Ishikawa (cell line): ENCODE measurements around the gene ST3GAL6.
A peak's percentile ranks its signal among the peaks of the same experiment; 100 is the strongest.

Experiments used
- CEBPB ChIP-seq: IDR thresholded peaks from 2 replicates; pipeline ENCODE4 v1.6.1; 2012
- CREB1 ChIP-seq: IDR thresholded peaks from 2 replicates; pipeline ENCODE4 v1.6.1; 2012; ENCODE audit warnings: low read depth
- EGR1 ChIP-seq: IDR thresholded peaks from 2 replicates; pipeline ENCODE4 v1.6.1; 2012
- EP300 ChIP-seq: IDR thresholded peaks from 2 replicates; pipeline ENCODE4 v1.6.1; 2012; ENCODE audit warnings: borderline replicate concordance
- FOXM1 ChIP-seq: IDR thresholded peaks from 2 replicates; pipeline ENCODE4 v1.6.1; 2012; ENCODE audit warnings: low read depth, borderline replicate concordance
- NFIC ChIP-seq: IDR thresholded peaks from 2 replicates; pipeline ENCODE4 v1.6.1; 2012
- RAD21 ChIP-seq: IDR thresholded peaks from 2 replicates; pipeline ENCODE4 v1.6.1; 2012; ENCODE audit warnings: low read depth
- TAF1 ChIP-seq: IDR thresholded peaks from 2 replicates; pipeline ENCODE4 v1.6.1; 2012; ENCODE audit warnings: low read depth, mild to moderate bottlenecking
- TCF12 ChIP-seq: IDR thresholded peaks from 2 replicates; pipeline ENCODE4 v1.6.1; 2012; ENCODE audit warnings: low read depth
- TEAD4 ChIP-seq: IDR thresholded peaks from 2 replicates; pipeline ENCODE4 v1.6.1; 2012
- YY1 ChIP-seq: IDR thresholded peaks from 2 replicates; pipeline ENCODE4 v1.6.1; 2012; ENCODE audit warnings: low read depth
- ZBTB7A ChIP-seq: IDR thresholded peaks from 2 replicates; pipeline ENCODE4 v1.6.1; 2012; ENCODE audit warnings: low read depth
- TF ChIP-seq, protein P1 (sequence below): IDR thresholded peaks from 2 replicates; pipeline ENCODE4 v1.6.1; 2012; ENCODE audit warnings: low read depth, mild to moderate bottlenecking
- TF ChIP-seq, protein P2 (sequence below): IDR thresholded peaks from 2 replicates; pipeline ENCODE4 v1.6.1; 2012
- TF ChIP-seq, protein P3 (sequence below): IDR thresholded peaks from 2 replicates; pipeline ENCODE4 v1.6.1; 2012

Gene ST3GAL6

DNA sequence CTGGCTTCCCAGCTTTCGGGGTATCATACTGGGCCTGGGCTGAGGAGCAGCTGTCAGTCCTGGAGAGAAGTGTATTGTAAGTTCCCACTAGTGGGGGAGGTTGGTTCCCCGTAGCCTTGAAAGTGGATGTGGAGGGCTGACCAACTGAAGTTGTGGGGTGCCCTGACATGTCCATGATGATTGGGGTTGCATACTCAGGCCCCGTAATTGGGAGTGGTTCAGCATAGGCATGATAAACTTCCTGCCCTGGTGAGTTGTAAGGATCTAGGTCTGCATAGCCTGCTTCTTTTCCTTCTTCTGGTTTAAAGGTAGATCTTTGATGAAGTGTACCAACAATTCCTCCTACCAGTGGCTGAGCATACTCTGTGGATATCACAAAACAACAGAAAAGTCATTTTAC is 36.3 kb downstream of the ST3GAL6 start:
- TF ChIP-seq TAF1: no peak
- TF ChIP-seq TEAD4: no peak
- no peak for TF ChIP-seq RAD21
- TF ChIP-seq ZBTB7A: no peak
- no peak for TF ChIP-seq YY1
- no peak for TF ChIP-seq TCF12
- TF ChIP-seq, protein P1, sequence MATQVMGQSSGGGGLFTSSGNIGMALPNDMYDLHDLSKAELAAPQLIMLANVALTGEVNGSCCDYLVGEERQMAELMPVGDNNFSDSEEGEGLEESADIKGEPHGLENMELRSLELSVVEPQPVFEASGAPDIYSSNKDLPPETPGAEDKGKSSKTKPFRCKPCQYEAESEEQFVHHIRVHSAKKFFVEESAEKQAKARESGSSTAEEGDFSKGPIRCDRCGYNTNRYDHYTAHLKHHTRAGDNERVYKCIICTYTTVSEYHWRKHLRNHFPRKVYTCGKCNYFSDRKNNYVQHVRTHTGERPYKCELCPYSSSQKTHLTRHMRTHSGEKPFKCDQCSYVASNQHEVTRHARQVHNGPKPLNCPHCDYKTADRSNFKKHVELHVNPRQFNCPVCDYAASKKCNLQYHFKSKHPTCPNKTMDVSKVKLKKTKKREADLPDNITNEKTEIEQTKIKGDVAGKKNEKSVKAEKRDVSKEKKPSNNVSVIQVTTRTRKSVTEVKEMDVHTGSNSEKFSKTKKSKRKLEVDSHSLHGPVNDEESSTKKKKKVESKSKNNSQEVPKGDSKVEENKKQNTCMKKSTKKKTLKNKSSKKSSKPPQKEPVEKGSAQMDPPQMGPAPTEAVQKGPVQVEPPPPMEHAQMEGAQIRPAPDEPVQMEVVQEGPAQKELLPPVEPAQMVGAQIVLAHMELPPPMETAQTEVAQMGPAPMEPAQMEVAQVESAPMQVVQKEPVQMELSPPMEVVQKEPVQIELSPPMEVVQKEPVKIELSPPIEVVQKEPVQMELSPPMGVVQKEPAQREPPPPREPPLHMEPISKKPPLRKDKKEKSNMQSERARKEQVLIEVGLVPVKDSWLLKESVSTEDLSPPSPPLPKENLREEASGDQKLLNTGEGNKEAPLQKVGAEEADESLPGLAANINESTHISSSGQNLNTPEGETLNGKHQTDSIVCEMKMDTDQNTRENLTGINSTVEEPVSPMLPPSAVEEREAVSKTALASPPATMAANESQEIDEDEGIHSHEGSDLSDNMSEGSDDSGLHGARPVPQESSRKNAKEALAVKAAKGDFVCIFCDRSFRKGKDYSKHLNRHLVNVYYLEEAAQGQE: no peak
- no peak for TF ChIP-seq FOXM1
- no peak for TF ChIP-seq NFIC
- no peak for TF ChIP-seq CREB1
- TF ChIP-seq CEBPB: no peak

DNA sequence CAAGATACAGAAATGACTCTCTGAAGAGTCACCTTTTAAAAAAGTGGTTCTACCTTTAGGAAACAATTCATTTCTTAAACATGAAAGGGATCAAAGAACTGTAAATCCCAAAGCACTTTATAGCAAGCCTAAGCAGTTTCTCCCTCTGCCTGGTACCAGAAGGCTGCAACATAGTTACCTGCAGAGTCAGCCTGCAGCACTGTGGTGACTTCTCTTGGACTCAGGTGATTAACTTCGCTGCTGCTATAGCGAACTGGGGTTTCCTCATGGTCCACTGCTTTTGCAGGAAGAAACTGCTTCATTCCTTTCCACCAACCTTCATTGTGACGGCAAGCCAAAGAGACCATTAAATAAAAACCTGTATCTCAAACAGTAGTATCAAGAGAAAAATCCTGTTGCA is 37.3 kb downstream of the ST3GAL6 start:
- no peak for TF ChIP-seq FOXM1
- TF ChIP-seq, protein P2, sequence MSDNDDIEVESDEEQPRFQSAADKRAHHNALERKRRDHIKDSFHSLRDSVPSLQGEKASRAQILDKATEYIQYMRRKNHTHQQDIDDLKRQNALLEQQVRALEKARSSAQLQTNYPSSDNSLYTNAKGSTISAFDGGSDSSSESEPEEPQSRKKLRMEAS: no peak
- no peak for TF ChIP-seq NFIC
- no peak for TF ChIP-seq RAD21

DNA sequence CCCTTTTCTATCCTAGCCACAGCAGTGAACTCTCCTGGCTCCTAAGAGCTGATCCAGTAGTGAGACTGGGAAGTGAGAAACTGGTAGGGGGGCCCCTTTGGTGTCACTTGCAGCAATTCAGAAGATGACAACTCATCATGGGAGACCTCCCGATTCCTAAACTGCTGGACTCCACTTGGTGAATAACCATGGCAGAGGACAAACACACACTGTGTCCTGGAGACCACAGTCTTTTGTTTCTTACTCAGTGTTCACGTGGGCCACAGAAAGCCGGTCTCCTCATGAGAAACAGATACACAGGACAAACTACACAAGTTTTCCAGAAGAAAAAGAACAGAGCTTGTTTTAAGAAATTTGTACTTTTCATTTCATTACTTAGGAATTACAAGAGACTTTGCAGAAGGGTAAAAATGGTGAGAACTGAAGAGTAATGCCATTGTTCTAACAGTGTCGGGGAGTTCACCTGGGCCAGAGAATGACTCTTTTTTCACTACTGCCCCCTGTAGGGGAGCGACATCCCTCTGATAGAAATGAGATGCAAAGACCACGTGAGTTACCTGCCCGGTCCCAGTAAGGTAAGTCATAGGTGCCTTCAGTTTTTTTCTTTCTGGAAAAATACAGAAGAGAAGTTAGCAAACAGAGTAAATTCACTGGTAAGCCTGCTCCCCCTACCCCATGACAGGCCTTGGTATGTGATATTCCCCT is 38.1 kb downstream of the ST3GAL6 start:
- TF ChIP-seq RAD21 (peak; percentile 19; the same call in 1 of the 2 replicates), YY1 (no peak)

DNA sequence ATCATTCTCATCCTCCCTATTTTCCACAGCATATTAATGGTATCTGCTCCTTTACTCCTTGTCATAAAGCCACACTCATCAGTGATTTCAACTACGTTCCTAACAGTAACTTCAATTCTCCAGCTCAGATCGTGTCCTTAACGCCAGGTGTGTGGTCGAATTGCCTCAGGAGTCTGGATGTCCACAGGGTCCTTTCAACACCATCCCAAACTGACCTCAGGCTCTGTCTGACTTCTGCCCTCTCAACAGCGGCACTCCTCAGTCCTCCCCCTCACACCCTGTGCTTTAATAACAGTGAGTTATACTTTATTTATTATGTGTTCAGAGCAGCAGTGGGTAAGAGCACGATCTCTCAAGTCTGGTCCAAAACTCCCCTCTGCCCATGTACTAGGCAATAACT is 42.4 kb downstream of the ST3GAL6 start:
- TF ChIP-seq TCF12 (no peak), CEBPB (no peak), YY1 (no peak), CREB1 (no peak), NFIC (no peak), TEAD4 (no peak), FOXM1 (no peak), ZBTB7A (no peak), RAD21 (no peak), EP300 (no peak), TAF1 (no peak), EGR1 (no peak)
- TF ChIP-seq, protein P2: no peak
- TF ChIP-seq, protein P3, sequence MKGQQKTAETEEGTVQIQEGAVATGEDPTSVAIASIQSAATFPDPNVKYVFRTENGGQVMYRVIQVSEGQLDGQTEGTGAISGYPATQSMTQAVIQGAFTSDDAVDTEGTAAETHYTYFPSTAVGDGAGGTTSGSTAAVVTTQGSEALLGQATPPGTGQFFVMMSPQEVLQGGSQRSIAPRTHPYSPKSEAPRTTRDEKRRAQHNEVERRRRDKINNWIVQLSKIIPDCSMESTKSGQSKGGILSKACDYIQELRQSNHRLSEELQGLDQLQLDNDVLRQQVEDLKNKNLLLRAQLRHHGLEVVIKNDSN: no peak
- TF ChIP-seq, protein P1: no peak

DNA sequence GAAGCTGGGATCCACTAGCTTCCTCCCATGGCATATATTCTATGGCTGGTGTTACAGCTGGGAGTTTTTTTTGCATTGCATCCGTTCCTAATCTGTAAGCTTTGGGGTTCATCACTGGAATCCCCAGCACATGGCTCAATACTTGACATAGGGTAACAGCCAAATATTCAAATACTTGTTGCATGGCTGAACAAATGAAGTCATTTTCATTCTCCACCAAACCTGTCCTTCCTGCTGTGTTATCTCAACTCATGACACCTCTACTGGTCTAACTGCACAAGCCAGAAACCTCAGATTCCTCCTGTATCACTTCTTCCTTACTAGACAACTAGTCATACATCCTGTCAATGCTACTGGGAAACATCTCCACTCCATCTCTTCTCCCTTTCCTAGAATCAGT is 43.4 kb downstream of the ST3GAL6 start:
- no peak for TF ChIP-seq CEBPB
- TF ChIP-seq, protein P2: no peak
- TF ChIP-seq EP300: no peak
- no peak for TF ChIP-seq CREB1
- no peak for TF ChIP-seq TAF1
- no peak for TF ChIP-seq TEAD4
- TF ChIP-seq EGR1: no peak
- TF ChIP-seq FOXM1: no peak
- TF ChIP-seq, protein P3: no peak
- no peak for TF ChIP-seq ZBTB7A
- TF ChIP-seq RAD21: no peak
- TF ChIP-seq NFIC: no peak
- no peak for TF ChIP-seq YY1
- TF ChIP-seq, protein P1: no peak
- no peak for TF ChIP-seq TCF12
